ENCODE results near the gene GTF2F2. TPM values are rescaled to one million over a fixed set of nuclear protein-coding genes. Genes with fewer than 3 reads are reported as not detected.
A peak's percentile ranks its signal among the peaks of the same experiment; 100 is the strongest.

GTF2F2 gene
- polyA plus RNA-seq (ENCODE audit: insufficient read length in 4 of 4), result 10 to 100 TPM; 21.2 to 32.8 (median 28.7) TPM

- DNase-seq (ENCODE audit: low read depth in 4 of 4, low spot score in 3 of 4), result peak; percentile 79 to 84 (median 82)
Measured at GRCh38 chr13:45119991-45120864, at the start of gene GTF2F2. GTF2F2 (plus strand) TSS chr13:45120510; CDS start chr13:45120656, 146 bp downstream.

GRCh38 chr13:45073809-45074208 lies 46.5 kb upstream of the GTF2F2 start:
- DNase-seq (ENCODE audit: low read depth in 4 of 4, low spot score in 3 of 4), result no peak

GRCh38 chr13:45074721-45075120 lies 45.6 kb upstream of the GTF2F2 start:
- DNase-seq (ENCODE audit: low read depth in 4 of 4, low spot score in 3 of 4), result no peak

- DNase-seq (ENCODE audit: low read depth in 4 of 4, low spot score in 3 of 4), result no peak
Measured at GRCh38 chr13:45078003-45078402, 42.3 kb upstream of the GTF2F2 start.

GRCh38 chr13:45082964-45083363 lies 37.3 kb upstream of the GTF2F2 start:
- DNase-seq (ENCODE audit: low read depth in 4 of 4, low spot score in 3 of 4), result no peak

- no peak for DNase-seq (ENCODE audit: low read depth in 4 of 4, low spot score in 3 of 4)
Measured at GRCh38 chr13:45084515-45084914, 35.8 kb upstream of the GTF2F2 start.

GRCh38 chr13:45086484-45086883 lies 33.8 kb upstream of the GTF2F2 start:
- no peak for DNase-seq (ENCODE audit: low read depth in 4 of 4, low spot score in 3 of 4)

- DNase-seq (ENCODE audit: low read depth in 4 of 4, low spot score in 3 of 4), result no peak
Measured at GRCh38 chr13:45092663-45093062, 27.6 kb upstream of the GTF2F2 start.

GRCh38 chr13:45100573-45101262 lies 19.6 kb upstream of the GTF2F2 start:
- no peak for DNase-seq (ENCODE audit: low read depth in 4 of 4, low spot score in 3 of 4)

GRCh38 chr13:45101327-45102018 lies 18.8 kb upstream of the GTF2F2 start:
- DNase-seq (ENCODE audit: low read depth in 4 of 4, low spot score in 3 of 4), result no peak

GRCh38 chr13:45102136-45102507 lies 18.2 kb upstream of the GTF2F2 start:
- DNase-seq (ENCODE audit: low read depth in 4 of 4, low spot score in 3 of 4), result no peak

GRCh38 chr13:45103449-45103848 lies 16.9 kb upstream of the GTF2F2 start:
- DNase-seq (ENCODE audit: low read depth in 4 of 4, low spot score in 3 of 4), result no peak

GRCh38 chr13:45104261-45104660 lies 16.0 kb upstream of the GTF2F2 start:
- DNase-seq (ENCODE audit: low read depth in 4 of 4, low spot score in 3 of 4), result no peak

GRCh38 chr13:45105895-45106294 lies 14.4 kb upstream of the GTF2F2 start:
- DNase-seq (ENCODE audit: low read depth in 4 of 4, low spot score in 3 of 4), result no peak

- no peak for DNase-seq (ENCODE audit: low read depth in 4 of 4, low spot score in 3 of 4)
Measured at GRCh38 chr13:45107539-45107938, 12.8 kb upstream of the GTF2F2 start.

GRCh38 chr13:45108716-45109101 lies 11.6 kb upstream of the GTF2F2 start:
- DNase-seq (ENCODE audit: low read depth in 4 of 4, low spot score in 3 of 4), result no peak

- no peak for DNase-seq (ENCODE audit: low read depth in 4 of 4, low spot score in 3 of 4)
Measured at GRCh38 chr13:45109102-45109720, 11.1 kb upstream of the GTF2F2 start.

GRCh38 chr13:45113233-45114224 lies 6.8 kb upstream of the GTF2F2 start:
- DNase-seq (ENCODE audit: low read depth in 4 of 4, low spot score in 3 of 4), result no peak

- DNase-seq (ENCODE audit: low read depth in 4 of 4, low spot score in 3 of 4), result no peak
Measured at GRCh38 chr13:45119469-45119990, 780 bp upstream of the GTF2F2 start.
